Skeletal muscle satellite cell (primary cell): ENCODE data around the gene CRNKL1.

ENCODE experiments used
- H3K27me3 ChIP-seq: 2 replicates; pipeline ENCODE4 v1.7.0; 2013; ENCODE audit warnings: low read length; ENCODE audit not compliant: control insufficient read depth, insufficient read depth
- H3K36me3 ChIP-seq: 2 replicates; pipeline ENCODE4 v1.7.0; 2013; ENCODE audit warnings: mild to moderate bottlenecking, control low read depth, low read length; ENCODE audit not compliant: insufficient read depth
- H3K4me1 ChIP-seq: 2 replicates; pipeline ENCODE4 v1.7.0; 2013; ENCODE audit warnings: low read length; ENCODE audit not compliant: control insufficient read depth, insufficient read depth
- H3K4me2 ChIP-seq: 2 replicates; pipeline ENCODE4 v1.7.0; 2013; ENCODE audit warnings: mild to moderate bottlenecking, low read length
- H3K4me3 ChIP-seq: 2 replicates; pipeline ENCODE4 v1.7.0; 2013; ENCODE audit warnings: low read length
- H3K9ac ChIP-seq: 2 replicates; pipeline ENCODE4 v1.7.0; 2013; ENCODE audit warnings: mild to moderate bottlenecking, low read depth, low read length, moderate library complexity
- H3K9me3 ChIP-seq: replicated peaks from 2 replicates; pipeline ENCODE4 v1.7.0; 2013; ENCODE audit warnings: mild to moderate bottlenecking, control low read depth, low read length

Gene CRNKL1

DNA sequence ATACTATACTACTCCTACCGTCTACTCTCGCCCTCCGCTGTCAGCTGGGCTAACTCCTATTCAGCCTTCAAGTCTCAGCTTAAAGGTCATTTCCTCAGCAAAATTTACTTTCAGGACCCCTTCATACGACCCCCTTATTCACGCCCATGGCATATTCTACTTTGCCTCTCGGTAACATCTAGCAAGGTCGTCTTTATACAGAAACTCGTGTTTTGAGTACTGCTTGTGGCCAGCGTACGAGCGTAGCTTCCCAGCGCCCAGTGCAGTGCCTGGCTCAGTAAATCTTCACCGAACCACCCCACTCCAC, 546 bp downstream of the CRNKL1 start:
- Histone ChIP-seq H3K9ac (peak overlapping the region; percentile 93), H3K4me1 (no peaks in the 10 kb centered on the region), H3K27me3 (no peaks in the 10 kb centered on the region), H3K36me3 (peaks cover 33% of the 10 kb centered on the region), H3K4me2 (peak overlapping the region; percentile 88), H3K4me3 (peak overlapping the region; percentile 95), H3K9me3 (no peaks in the 10 kb centered on the region)

DNA sequence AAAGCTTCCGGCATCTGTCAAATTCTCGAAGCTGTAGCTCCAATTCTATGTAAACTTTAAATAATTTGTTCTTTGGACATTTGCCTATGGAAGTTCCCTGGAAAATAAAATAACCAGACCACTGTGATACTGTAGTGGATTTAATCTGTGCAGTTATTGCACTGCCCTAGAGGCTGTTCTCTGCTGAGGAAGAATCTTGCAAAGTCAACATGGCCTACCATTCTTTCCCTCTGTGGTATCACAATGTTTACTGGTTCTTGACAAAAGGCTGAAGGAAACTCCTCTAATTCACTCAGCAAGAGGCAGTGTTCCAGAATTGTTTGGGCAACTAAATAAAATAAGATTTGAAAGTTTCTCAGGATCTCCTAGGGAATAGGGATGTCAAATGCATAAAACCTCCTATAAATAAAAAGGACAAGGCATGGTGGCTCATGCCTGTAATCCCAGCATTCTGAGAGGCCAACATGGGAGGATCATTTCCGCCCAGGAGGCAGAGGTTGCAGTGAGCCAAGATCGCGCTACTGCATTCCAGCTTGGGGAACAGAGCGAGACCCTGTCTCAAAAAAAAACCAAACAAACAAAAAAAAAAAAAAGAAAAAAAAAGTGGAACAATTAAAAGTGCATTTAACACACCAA, 12.4 kb downstream of the CRNKL1 start:
- H3K4me3 ChIP-seq: no peak overlapping the region

DNA sequence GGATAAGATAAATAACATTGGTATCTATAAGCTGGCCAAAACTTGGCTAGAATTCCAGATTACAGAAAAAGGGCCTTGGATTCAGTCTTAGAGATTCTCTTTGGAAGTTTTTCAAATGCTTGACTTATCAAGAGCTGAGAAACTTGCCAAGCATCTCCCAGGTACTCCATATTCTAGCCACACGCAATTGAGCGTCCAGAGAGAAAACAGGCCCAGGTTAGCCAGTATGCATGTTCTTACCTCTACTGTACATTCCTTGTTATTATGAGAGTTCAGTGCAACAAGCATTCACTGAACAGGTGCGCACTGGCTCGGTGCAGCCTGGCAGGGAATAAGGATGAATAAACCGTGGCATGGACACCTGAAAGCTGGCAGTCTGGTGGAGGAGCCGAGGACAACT, 13.7 kb downstream of the CRNKL1 start:
- Histone ChIP-seq H3K4me3 (no peak overlapping the region), H3K9me3 (no peaks in the 10 kb centered on the region), H3K27me3 (no peaks in the 10 kb centered on the region), H3K9ac (no peak overlapping the region), H3K4me2 (no peak overlapping the region), H3K4me1 (peaks cover 9% of the 10 kb centered on the region), H3K36me3 (peaks cover 88% of the 10 kb centered on the region)

More for the DNA sequence above, 12.4 kb downstream of the CRNKL1 start:
- H3K4me1 ChIP-seq: peaks cover 9% of the 10 kb centered on the region
- no peaks in the 10 kb centered on the region for H3K27me3 ChIP-seq
- no peak overlapping the region for H3K9ac ChIP-seq
- H3K4me2 ChIP-seq: no peak overlapping the region
- H3K9me3 ChIP-seq: no peaks in the 10 kb centered on the region
- peaks cover 90% of the 10 kb centered on the region for H3K36me3 ChIP-seq

DNA sequence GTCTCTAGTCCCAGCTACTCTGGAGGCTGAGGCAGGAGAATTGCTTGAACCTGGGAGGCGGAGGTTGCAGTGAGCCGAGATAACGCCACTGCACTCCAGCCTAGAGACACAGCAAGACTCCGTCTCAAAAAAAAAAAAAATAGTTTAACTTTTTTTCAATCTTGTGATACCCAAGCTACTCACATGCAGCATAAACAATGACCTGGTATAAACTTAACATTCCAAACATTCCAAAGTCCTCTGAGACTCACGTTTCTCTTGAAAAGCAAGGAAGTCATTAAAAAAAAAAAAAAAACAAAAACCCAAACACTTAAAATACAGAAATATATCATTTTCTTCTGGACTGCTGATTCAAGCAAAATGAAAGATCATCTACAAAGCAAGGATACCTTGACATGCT, 14.3 kb downstream of the CRNKL1 start:
- H3K4me1 ChIP-seq: peaks cover 9% of the 10 kb centered on the region
- peaks cover 88% of the 10 kb centered on the region for H3K36me3 ChIP-seq
- H3K4me3 ChIP-seq: no peak overlapping the region
- no peaks in the 10 kb centered on the region for H3K27me3 ChIP-seq
- no peak overlapping the region for H3K4me2 ChIP-seq
- no peaks in the 10 kb centered on the region for H3K9me3 ChIP-seq
- no peak overlapping the region for H3K9ac ChIP-seq

DNA sequence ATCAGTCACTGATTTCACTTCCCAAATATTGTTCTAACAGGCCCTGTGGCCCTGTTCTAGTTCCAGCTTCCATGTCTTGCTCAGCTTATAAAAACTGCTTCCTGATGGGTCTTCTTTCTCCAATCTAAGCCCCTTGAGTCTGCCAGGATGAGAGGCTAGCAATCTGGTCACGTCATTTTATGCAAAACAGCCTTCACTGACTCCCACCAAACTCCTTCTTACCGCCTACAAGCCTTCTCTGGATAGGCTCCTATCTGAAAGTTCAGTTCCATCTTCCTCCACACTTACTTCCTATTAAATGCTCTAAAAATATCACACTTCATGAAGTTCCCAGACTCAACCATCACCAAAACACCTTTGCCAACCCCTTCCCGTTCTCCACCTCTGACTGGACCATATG, 15.5 kb downstream of the CRNKL1 start:
- Histone ChIP-seq H3K4me1 (peaks cover 9% of the 10 kb centered on the region), H3K4me3 (no peak overlapping the region), H3K9ac (no peak overlapping the region), H3K4me2 (no peak overlapping the region), H3K9me3 (no peaks in the 10 kb centered on the region), H3K36me3 (peaks cover 88% of the 10 kb centered on the region), H3K27me3 (no peaks in the 10 kb centered on the region)

DNA sequence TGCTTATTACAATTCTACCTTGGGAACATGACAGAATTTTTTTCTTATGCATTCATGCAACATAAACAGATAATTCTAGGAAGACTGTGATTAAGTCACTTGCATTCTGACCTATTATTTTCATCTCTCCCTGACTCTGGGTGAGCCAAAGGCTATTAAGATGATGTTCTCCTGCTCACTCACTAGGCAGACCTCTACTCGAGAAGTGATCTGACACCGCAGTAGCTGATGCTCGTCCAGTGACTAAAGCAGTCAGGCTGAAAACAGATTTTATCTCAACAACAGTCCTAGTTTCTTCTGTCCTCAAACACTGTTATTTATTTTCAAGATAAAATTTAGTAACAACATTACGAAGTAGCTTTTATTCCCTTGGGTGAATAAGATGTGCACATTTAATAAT, 17.8 kb downstream of the CRNKL1 start:
- Histone ChIP-seq H3K27me3 (no peaks in the 10 kb centered on the region), H3K36me3 (peaks cover 84% of the 10 kb centered on the region), H3K4me2 (no peak overlapping the region), H3K4me3 (no peak overlapping the region), H3K9me3 (no peaks in the 10 kb centered on the region), H3K9ac (no peak overlapping the region), H3K4me1 (peaks cover 9% of the 10 kb centered on the region)

DNA sequence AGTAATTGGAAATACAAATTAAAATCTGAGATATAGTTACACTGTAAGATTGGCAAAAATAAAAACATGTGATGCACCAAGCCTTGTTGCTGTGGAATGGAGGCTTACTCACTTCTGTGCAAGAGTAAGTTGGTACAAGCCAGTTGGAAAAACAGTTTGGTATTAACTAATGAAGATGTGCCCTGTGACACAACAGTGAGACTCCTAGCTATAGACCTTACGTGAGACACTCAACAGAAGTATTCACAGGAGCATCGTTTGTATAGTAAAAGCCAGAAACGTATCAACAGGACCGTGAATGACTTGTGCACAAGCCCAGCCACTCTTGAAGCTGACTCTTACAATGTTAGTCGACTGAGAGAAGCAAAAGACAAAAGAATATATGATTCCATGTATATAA, 20.5 kb downstream of the CRNKL1 start:
- Histone ChIP-seq H3K4me1 (no peaks in the 10 kb centered on the region), H3K27me3 (no peaks in the 10 kb centered on the region), H3K9ac (no peak overlapping the region), H3K4me3 (no peak overlapping the region), H3K36me3 (peaks cover 68% of the 10 kb centered on the region), H3K9me3 (no peaks in the 10 kb centered on the region), H3K4me2 (no peak overlapping the region)

DNA sequence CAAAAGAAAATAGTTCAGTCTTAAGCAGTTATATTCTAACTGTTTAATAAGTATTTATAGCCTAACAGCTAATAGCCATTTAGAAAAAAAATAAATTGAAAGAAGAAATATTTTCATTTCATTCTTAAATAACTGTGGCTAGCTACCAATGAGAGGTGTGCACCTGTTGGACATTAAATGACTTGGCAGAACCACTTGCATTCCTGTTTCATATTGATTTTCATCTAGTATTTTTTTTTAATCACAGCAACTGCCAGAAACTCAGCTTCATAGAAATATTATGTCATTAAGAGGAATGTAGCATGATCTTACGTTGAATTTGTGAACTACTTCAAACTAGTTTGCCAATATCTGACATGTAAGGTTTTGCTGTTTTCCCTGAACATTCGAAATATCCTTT, 25.0 kb downstream of the CRNKL1 start:
- Histone ChIP-seq H3K27me3 (no peaks in the 10 kb centered on the region), H3K4me1 (peaks cover 10% of the 10 kb centered on the region), H3K36me3 (peaks cover 41% of the 10 kb centered on the region), H3K4me2 (no peak overlapping the region), H3K4me3 (no peak overlapping the region), H3K9me3 (no peaks in the 10 kb centered on the region), H3K9ac (no peak overlapping the region)

DNA sequence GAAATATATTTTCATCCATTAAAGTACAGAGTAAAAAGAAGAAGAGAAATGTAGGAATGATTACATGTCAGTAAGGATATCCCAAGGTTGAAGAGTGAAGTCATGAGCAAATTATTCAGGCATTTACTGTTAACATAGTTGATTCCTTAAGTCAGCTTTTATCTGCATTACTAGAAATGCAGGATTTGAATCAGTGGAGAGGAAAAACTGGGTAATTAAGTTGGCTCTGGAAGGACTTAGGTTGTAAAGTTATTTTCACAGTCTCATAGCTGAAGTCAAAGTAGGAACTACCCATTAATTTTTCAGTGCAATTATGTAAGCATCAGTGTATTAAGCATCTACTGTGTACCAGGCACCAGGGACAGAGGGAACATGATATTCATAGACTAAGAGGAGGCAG, 27.3 kb downstream of the CRNKL1 start:
- no peak overlapping the region for H3K4me2 ChIP-seq
- H3K4me3 ChIP-seq: no peak overlapping the region
- H3K4me1 ChIP-seq: peaks cover 10% of the 10 kb centered on the region
- peaks cover 24% of the 10 kb centered on the region for H3K36me3 ChIP-seq
- no peaks in the 10 kb centered on the region for H3K27me3 ChIP-seq
- H3K9me3 ChIP-seq: no peaks in the 10 kb centered on the region
- H3K9ac ChIP-seq: no peak overlapping the region

DNA sequence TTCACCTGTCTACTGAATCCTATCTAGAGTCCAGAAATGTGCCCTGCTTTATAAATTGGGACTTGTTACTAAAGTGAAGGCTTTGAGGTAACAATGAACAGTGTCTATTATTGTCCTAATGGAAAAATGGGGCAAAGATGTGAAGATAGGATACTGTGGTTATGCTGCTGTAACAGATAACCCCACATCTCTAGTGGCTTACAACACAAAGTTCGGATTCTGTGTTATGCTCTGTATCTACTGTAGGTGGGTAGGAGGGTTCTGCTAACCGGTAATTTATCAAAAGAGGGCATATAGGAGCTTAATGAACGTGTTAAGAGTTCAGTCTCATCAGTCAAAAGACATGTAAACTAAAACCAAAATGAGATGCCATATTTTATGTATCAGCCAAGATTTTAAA, 28.9 kb downstream of the CRNKL1 start:
- Histone ChIP-seq H3K4me3 (no peak overlapping the region), H3K27me3 (no peaks in the 10 kb centered on the region), H3K9me3 (no peaks in the 10 kb centered on the region), H3K4me2 (no peak overlapping the region), H3K9ac (no peak overlapping the region), H3K4me1 (peaks cover 18% of the 10 kb centered on the region), H3K36me3 (peaks cover 25% of the 10 kb centered on the region)

DNA sequence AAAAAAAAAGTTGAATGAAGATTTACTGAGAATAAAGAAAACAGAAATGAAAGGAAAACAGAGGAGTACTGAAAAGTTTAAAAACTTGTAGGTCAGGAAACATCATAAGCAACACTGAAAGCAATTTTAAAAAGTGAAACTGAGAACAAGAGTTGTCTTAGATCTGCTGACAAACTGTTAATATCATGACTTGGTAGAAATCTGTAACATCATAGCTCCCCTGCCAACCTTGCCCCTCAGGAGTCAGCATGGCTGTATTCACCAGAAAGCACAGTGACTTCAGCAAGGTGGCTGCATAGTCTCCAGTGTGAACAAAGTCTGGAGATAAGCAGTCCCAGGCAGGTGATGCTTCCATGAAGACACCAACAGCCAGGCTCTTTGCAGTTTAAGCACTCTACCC, 29.8 kb downstream of the CRNKL1 start:
- H3K36me3 ChIP-seq: peaks cover 25% of the 10 kb centered on the region
- H3K4me2 ChIP-seq: no peak overlapping the region
- no peaks in the 10 kb centered on the region for H3K27me3 ChIP-seq
- H3K4me3 ChIP-seq: no peak overlapping the region
- no peaks in the 10 kb centered on the region for H3K9me3 ChIP-seq
- no peak overlapping the region for H3K9ac ChIP-seq
- peaks cover 23% of the 10 kb centered on the region for H3K4me1 ChIP-seq

DNA sequence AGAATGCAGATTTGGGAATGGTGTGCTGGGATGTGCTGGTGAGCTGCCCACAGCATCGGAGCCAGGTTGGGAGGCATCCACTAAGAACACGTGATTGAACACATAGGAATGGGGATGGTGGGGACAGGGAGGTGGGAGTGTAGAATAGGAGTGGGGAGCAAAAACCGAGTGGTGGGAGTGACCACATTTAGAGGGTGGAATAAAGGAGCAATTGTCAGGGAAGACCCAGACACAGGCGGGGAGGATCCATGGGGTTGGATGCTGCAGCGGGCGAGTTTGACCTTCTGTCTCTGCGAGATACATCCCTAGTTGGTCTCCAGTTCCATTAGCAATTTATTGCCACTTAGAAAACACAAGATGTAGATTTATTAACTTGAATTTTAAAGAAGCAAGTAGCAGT, 30.4 kb downstream of the CRNKL1 start:
- H3K4me1 ChIP-seq: peaks cover 23% of the 10 kb centered on the region
- no peak overlapping the region for H3K4me2 ChIP-seq
- H3K9ac ChIP-seq: no peak overlapping the region
- no peaks in the 10 kb centered on the region for H3K9me3 ChIP-seq
- no peaks in the 10 kb centered on the region for H3K27me3 ChIP-seq
- H3K4me3 ChIP-seq: no peak overlapping the region
- peaks cover 19% of the 10 kb centered on the region for H3K36me3 ChIP-seq
